Caki2 (cell line): ENCODE measurements around the gene COLQ. TPM values are rescaled to one million over a fixed set of nuclear protein-coding genes. Genes with fewer than 3 reads are reported as not detected.
"Not testable (repeated sequence)": the region's sequence is repeated elsewhere in the genome, so short reads cannot be mapped to it uniquely, and the experiment has no call there.

Source experiments
- DNase-seq: peaks from one replicate; pipeline ENCODE4 v3.0.0-alpha.2; 2015; ENCODE audit warnings: low read depth
- in situ Hi-C: cut with HindIII; loops from 2 replicates; pipeline ENCODE4 v1.10.0; 2016; ENCODE audit warnings: low sequenced_read_pairs, low pct_unique_long_range_greater_than_20kb, mixed read lengths
- total RNA-seq: library from RNA; depleted of rRNA; stranded (reverse); fragments of >200 nt; shearing (Covaris generic); gene quantifications from 2 replicates; pipeline ENCODE4 v1.2.3, GENCODE V29; 2014; ENCODE audit warnings: low replicate concordance; rRNA removed

COLQ gene
- not detected in 2 replicates for total RNA-seq

DNA sequence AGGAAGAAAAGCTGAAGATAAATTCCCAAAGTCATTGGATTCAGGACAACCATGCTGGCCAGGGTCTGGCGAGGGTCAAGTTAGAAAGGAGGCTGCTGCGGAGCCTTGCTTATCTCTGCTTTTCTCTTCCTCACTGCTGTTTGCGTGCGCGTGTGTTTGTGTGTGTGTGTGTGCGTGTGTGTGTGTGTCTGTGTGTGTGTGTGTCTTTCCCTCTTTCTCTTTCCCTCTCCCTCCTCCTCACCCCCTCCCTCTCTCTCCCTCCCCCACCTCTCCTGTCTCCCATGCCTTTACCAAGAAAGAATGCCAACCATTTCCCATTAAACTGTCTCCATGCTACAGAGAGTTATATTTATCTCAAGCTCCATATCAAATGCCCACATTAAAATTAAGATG, at the start of gene COLQ:
COLQ (minus strand) TSS at position 134 of the 393 bp plus-strand sequence; CDS start at position 53, 81 bp downstream.
- no peak for DNase-seq
- in situ Hi-C loops: no loop called here

DNA sequence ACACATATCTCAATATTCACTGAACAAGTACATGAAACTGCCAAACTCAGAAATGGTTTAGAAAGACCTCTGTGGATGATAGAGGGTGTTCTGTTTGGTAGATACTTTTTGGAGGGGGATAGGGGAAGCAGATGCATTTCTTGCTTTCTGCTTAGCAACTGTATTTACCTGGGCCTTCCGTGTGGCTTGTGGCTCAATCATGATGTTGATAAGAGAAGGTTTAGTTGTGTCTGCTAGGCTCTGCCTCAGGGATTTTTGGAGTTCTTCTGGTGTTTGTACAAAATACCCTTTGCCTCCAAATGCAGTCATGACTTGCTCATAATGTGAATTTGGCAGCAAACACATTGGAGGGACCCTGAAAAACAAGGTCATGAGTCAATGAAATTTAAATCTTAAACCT, 41.7 kb upstream of the COLQ start:
- no peak for DNase-seq
- in situ Hi-C loops: no loop called here

- in situ Hi-C loops: no loop called here
- no peak for DNase-seq
Measured at GRCh38 chr3:15562560-15562959, 41.1 kb upstream of the COLQ start.

DNA sequence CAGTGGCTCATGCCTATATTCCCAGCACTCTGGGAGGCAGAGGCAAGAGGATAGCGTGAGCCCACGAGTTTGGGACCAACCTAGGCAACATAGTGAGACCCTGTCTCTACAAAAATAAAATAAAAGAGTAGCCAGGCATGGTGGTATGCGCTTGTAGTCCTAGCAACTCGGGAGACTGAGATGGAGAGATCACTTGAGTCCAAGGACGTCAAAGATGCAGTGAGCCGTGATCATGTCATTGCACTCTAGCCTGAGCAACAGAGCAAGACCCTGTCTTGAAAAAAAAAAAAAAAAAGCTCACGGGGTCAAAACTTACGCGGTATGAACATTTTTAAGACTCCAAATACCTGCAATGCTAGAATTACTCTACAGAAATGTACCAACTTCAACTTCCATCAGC, 37.1 kb upstream of the COLQ start:
- in situ Hi-C loops: no loop called here
- no peak for DNase-seq

- DNase-seq: peak; percentile 83
- in situ Hi-C loops: no loop called here
Measured at GRCh38 chr3:15557511-15557946, 36.0 kb upstream of the COLQ start.

GRCh38 chr3:15556512-15556911, 35.0 kb upstream of the COLQ start:
- DNase-seq: no peak
- in situ Hi-C loops: no loop called here

DNA sequence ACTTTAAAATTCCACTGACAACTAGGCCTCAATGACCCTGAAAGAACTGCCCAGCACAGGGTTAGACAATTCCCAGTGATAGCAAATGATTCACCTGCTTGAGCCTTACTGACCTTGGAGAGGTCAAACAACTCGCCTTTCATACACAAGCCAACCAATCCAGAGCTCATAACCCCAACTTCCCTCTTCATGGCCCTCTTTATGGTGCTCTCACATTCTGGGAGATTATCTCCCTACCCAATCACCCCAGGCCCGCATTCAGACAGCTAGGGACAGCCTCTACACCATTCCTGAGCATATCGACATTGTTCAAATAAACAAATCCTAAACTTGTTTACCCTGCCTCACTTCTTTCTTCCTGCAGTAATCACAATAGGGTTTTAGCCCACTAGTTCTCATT, 32.2 kb upstream of the COLQ start:
- in situ Hi-C loops: no loop called here
- no peak for DNase-seq

DNA sequence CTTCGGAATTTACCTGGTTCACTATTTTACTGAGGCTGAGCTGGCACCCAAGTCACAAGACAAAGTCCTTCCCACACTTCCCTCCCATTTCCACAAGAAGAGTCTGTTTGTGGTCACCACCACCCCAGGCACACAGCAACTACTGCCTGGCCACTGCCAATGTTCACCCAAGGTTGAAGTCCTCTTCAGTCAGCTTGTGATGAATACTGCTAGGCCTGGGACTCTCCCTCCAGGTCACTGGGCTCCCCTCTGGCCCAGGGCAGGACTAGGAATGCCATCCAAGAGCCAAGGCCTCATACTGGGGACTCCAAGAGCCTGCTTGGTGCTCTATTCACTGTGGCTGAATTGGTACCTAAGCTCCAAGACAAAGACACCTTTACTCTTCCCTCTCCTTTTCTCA, 30.4 kb upstream of the COLQ start:
- no peak for DNase-seq
- in situ Hi-C loops: no loop called here

GRCh38 chr3:15549846-15550245, 28.3 kb upstream of the COLQ start:
- in situ Hi-C loops: no loop called here
- no peak for DNase-seq

GRCh38 chr3:15542614-15543013, 21.1 kb upstream of the COLQ start:
- in situ Hi-C loops: no loop called here
- DNase-seq: no peak

GRCh38 chr3:15541371-15541770, 19.9 kb upstream of the COLQ start:
- in situ Hi-C loops: no loop called here
- DNase-seq: no peak

DNA sequence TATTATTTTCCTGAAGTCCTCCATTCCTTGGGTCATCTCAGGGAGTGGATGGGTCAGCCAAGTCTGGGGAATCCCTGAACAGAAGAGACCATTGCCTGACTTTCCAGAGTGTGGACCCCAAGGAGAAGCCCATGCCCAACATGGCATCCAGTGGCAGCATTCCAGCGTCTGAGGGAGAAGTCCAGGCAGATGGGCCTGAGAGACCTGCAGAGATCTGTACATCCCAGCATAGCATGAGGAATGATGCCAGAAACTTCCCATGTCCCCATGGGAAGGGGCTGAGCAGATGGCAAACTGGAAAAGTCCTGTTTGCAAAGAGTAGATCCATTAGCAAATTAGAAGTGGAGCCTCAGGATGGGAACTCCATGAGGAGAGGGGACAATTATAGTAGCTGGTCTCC, 17.6 kb upstream of the COLQ start:
- in situ Hi-C loops: no loop called here
- DNase-seq: no peak

GRCh38 chr3:15538345-15538744, 16.8 kb upstream of the COLQ start:
- in situ Hi-C loops: no loop called here
- no peak for DNase-seq

- no peak for DNase-seq
- in situ Hi-C loops: no loop called here
Measured at GRCh38 chr3:15536856-15537255, 15.3 kb upstream of the COLQ start.

DNA sequence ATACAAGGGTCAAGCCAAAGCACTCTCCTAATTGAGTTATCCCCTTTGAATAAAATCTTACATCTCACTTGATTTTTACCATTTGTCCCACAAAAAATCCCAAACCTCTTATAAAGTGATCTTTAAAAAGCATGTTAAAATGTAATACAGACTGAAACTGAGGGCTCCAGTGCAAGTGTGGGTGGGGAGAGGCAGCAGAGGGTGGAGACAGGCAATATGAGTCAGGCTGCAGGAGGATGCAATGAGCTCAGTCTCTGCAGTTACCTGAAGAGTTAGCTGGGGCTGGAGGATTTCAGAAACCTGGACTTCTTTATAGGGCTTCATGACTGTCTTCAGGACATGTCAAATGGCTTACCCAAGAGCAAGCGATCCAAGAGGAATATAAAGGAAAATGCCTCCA, 14.2 kb upstream of the COLQ start:
- in situ Hi-C loops: no loop called here
- DNase-seq: no peak

- DNase-seq, in situ Hi-C loops: not testable (repeated sequence)
Measured at GRCh38 chr3:15532614-15533013, 11.1 kb upstream of the COLQ start.

DNA sequence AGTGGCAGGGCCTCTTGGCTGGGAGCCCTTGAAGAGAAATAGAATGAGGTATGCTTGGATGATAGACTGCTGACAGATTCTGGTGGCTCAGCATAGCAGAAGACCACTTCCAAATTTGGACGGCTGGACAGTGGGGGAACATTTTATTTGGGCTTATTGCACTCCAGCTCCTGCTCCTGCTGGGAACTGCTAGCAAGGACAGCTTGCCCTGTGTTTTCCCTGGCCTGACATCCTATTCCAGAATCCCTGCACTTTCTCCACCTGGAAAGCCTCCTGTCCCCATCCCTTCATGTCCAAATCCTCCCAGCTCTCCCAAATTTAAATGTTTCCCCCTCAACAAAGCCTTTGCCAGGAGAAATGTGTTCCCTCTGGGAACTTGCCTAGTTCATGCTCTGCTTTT, 9.8 kb upstream of the COLQ start:
- in situ Hi-C loops: no loop called here
- DNase-seq: no peak

DNA sequence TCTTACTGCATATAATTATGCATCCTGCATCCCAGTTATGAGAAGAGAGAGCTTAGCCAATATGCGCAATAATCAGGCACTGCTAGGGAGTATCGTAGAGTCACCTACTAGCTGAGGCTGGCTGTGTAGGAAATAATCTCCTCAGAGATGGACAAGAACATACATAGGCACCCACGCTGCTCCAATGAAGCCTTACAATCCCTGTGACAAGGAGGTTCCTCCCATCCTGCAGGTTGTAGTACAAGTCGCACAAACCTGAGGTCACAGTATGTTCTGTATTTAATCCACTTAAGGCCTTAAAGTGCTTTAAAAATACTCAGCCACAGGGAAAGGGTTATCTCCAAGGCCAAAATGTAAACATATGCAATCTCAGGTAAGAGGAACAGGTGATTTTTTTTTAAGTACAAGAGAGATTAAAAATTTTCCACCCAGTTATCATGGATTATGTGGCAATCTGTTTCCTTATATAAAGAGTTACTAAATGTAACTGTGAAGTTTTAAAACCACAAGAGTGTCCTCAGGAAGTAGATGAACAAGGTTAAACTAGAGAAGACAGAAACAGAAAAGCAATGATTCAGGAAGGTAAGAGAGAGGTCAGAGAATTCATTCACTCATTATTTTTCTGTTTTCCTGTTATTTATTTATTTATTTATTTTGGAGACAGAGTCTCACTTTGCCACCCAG, 7.5 kb upstream of the COLQ start:
- DNase-seq: no peak
- in situ Hi-C loops: no loop called here

GRCh38 chr3:15527031-15527459, 5.5 kb upstream of the COLQ start:
- no peak for DNase-seq
- in situ Hi-C loops: no loop called here

DNA sequence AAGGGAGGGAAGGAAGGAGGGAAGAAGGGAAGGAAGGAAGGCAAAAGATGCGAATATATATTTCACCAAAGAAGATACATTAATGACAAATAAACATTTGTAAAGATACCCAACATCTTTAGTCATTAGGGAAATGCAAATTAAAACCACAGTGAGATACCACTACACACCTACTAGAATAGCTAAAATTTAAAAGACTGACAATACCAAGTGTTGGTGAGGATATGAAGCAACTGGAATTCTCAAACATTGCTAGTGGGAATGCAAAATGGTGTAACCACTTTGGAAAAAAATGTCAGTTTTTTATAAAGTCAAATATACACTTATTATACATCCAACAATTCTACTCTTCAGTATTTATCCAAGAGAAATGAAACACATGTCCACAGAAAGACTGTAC, 4.3 kb upstream of the COLQ start:
- in situ Hi-C loops: no loop called here
- no peak for DNase-seq
